SU-DHL-6 (cell line): ENCODE measurements around the gene HERC3.

Experiments used
- H2AFZ ChIP-seq: fragments of 200-600 bp; sonication (generic); 2 replicates; pipeline ENCODE4 v1.6.1; 2014; ENCODE audit warnings: low read depth, mild to moderate bottlenecking, moderate library complexity, mixed read lengths, antibody characterized with exemption, low read length; ENCODE audit not compliant: severe bottlenecking
- H3F3A ChIP-seq: fragments of 200-600 bp; shearing (Covaris generic); 2 replicates; pipeline ENCODE4 v1.6.0; 2016; ENCODE audit warnings: antibody characterized with exemption, mild to moderate bottlenecking; ENCODE audit not compliant: insufficient read depth
- H3K27ac ChIP-seq: fragments of 200-600 bp; sonication (generic); 2 replicates; pipeline ENCODE4 v1.5.1; 2016; ENCODE audit warnings: low read depth, mild to moderate bottlenecking, low read length, moderate library complexity, mixed read lengths
- H3K27me3 ChIP-seq: fragments of 200-600 bp; sonication (generic), shearing (Covaris generic); 2 replicates; pipeline ENCODE4 v1.6.0; 2014; ENCODE audit warnings: mild to moderate bottlenecking, low read length
- H3K36me3 ChIP-seq: fragments of 200-600 bp; sonication (generic); 2 replicates; pipeline ENCODE4 v1.6.1; 2014; ENCODE audit warnings: mild to moderate bottlenecking, low read length, mixed read lengths
- H3K4me2 ChIP-seq: fragments of 300-600, 200-600 bp; shearing (Covaris generic), sonication (generic); 2 replicates; pipeline ENCODE4 v1.6.0; 2014; ENCODE audit warnings: low read length, low read depth, mild to moderate bottlenecking; ENCODE audit not compliant: poor library complexity, severe bottlenecking
- H3K4me3 ChIP-seq: fragments of 200-600 bp; sonication (generic); 2 replicates; pipeline ENCODE4 v1.5.1; 2014; ENCODE audit warnings: antibody characterized with exemption, low read length, mild to moderate bottlenecking, mixed read lengths; ENCODE audit not compliant: insufficient read depth, poor library complexity, severe bottlenecking
- H3K79me2 ChIP-seq: fragments of 200-600 bp; sonication (generic); 2 replicates; pipeline ENCODE4 v1.6.1; 2014; ENCODE audit warnings: mild to moderate bottlenecking, low read length, moderate library complexity; ENCODE audit not compliant: insufficient read depth
- H3K9ac ChIP-seq: fragments of 200-600 bp; sonication (generic); 2 replicates; pipeline ENCODE4 v1.7.0; 2014; ENCODE audit warnings: mild to moderate bottlenecking, low read length
- H3K9me2 ChIP-seq: fragments of 200-600 bp; sonication (generic); replicated peaks from 2 replicates; pipeline ENCODE4 v1.6.1; 2014; ENCODE audit warnings: low read length; ENCODE audit not compliant: insufficient read depth
- H3K9me3 ChIP-seq: fragments of 200-600 bp; sonication (generic); 2 replicates; pipeline ENCODE4 v1.6.1; 2014; ENCODE audit warnings: low read length, mixed read lengths; ENCODE audit not compliant: insufficient read depth
- H4K20me1 ChIP-seq: fragments of 200-600 bp; sonication (generic); 2 replicates; pipeline ENCODE4 v1.6.1; 2014; ENCODE audit warnings: low read depth, mild to moderate bottlenecking, antibody characterized with exemption, low read length, moderate library complexity, mixed read lengths
- EZH2phosphoT487 ChIP-seq: fragments of 200-600 bp; sonication (generic), shearing (Covaris generic); conservative IDR thresholded peaks from 2 replicates; pipeline ENCODE4 v1.6.1; 2018; ENCODE audit warnings: mild to moderate bottlenecking, antibody characterized with exemption, low read length, moderate library complexity, mixed read lengths
- TF ChIP-seq, protein P1 (sequence below): fragments of 200-600 bp; sonication (generic); IDR thresholded peaks from one replicate; pipeline ENCODE4 v1.5.1; 2017; ENCODE audit warnings: antibody characterized with exemption, mild to moderate bottlenecking, low read length, moderate library complexity; ENCODE audit not compliant: insufficient read depth, poor library complexity, severe bottlenecking

Gene HERC3

DNA sequence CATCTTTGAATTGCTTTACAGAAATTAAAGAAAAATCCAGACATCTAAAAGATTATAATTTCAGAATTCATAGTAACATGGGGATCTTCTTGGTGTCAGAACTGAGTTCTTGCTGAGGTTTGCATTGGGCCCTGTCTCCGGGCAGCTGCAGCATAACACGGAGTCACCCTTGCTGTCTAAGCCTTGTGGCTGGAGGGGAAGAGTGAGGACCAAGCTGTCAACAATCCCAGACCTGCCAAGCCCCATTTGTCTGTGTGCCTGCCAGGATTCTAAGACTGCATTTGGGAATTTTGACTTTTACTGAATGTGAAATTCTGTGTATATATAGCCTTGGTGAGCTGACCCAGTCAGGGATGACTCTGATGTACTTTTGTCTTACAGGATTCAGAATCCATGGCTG, 130.5 kb downstream of the HERC3 start:
- Histone ChIP-seq H3F3A (no peaks in the 10 kb centered on the region), H2AFZ (no peak overlapping the region), H3K4me3 (no peak overlapping the region), H3K27me3 (no peaks in the 10 kb centered on the region), H4K20me1 (no peaks in the 10 kb centered on the region), H3K27ac (no peak overlapping the region), H3K4me2 (no peak overlapping the region), H3K36me3 (no peaks in the 10 kb centered on the region), H3K9me2 (no peaks in the 10 kb centered on the region), H3K79me2 (no peaks in the 10 kb centered on the region), H3K9ac (no peak overlapping the region), H3K9me3 (no peaks in the 10 kb centered on the region)
- TF ChIP-seq EZH2phosphoT487 = no peak
- TF ChIP-seq, protein P1, sequence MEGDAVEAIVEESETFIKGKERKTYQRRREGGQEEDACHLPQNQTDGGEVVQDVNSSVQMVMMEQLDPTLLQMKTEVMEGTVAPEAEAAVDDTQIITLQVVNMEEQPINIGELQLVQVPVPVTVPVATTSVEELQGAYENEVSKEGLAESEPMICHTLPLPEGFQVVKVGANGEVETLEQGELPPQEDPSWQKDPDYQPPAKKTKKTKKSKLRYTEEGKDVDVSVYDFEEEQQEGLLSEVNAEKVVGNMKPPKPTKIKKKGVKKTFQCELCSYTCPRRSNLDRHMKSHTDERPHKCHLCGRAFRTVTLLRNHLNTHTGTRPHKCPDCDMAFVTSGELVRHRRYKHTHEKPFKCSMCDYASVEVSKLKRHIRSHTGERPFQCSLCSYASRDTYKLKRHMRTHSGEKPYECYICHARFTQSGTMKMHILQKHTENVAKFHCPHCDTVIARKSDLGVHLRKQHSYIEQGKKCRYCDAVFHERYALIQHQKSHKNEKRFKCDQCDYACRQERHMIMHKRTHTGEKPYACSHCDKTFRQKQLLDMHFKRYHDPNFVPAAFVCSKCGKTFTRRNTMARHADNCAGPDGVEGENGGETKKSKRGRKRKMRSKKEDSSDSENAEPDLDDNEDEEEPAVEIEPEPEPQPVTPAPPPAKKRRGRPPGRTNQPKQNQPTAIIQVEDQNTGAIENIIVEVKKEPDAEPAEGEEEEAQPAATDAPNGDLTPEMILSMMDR = no peak

DNA sequence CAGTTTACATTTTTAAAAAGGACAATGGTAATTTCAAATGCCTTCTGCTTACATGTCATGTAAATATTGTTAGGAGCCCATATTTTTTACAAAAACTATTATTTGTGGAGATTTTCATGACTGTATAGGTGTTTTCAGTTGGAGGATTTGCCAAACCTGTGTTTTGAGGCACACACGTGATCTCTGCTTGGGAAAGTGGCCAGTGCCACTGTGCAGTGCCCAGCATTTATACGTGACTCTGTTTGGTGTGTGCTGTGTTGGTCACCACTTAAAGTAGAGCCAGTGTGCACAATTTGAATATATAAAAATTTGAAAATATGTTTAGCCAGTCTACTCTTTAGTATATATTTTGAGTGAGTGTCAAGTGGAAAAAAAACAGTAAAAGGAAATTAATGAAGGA, 132.1 kb downstream of the HERC3 start:
- H3K9ac ChIP-seq = no peak overlapping the region
- H3K36me3 ChIP-seq = no peaks in the 10 kb centered on the region
- no peak overlapping the region for H3K4me3 ChIP-seq
- no peaks in the 10 kb centered on the region for H3K79me2 ChIP-seq
- H3K4me2 ChIP-seq = no peak overlapping the region
- H4K20me1 ChIP-seq = no peaks in the 10 kb centered on the region
- no peak for TF ChIP-seq EZH2phosphoT487
- no peaks in the 10 kb centered on the region for H3K9me2 ChIP-seq
- no peak overlapping the region for H2AFZ ChIP-seq
- H3K9me3 ChIP-seq = no peaks in the 10 kb centered on the region
- H3K27ac ChIP-seq = no peak overlapping the region
- no peaks in the 10 kb centered on the region for H3K27me3 ChIP-seq
- no peaks in the 10 kb centered on the region for H3F3A ChIP-seq

DNA sequence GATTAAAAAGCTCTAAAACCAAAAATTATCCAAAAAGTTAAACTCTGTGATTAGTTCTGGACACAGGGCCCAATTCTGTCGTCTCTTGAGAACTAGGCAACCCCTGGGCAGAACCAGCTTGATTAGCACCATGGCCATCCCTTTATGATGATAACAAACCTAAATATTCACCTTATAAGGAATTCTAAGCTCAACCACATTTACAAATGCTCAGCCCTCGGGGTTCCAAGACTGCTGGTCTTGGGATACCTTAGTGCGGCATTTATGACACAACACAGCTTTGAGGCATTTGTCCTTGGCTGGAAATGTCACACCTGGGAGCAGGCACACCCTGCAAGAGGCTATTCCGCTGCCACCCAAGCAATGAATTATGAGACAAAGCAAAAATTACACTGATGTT, 132.9 kb downstream of the HERC3 start:
- TF ChIP-seq, protein P1 = no peak
- TF ChIP-seq EZH2phosphoT487 = no peak
- H3K79me2 ChIP-seq = no peaks in the 10 kb centered on the region
- H3K9me2 ChIP-seq = no peaks in the 10 kb centered on the region
- no peak overlapping the region for H3K4me3 ChIP-seq
- no peaks in the 10 kb centered on the region for H3K9me3 ChIP-seq
- H3K36me3 ChIP-seq = no peaks in the 10 kb centered on the region
- no peak overlapping the region for H2AFZ ChIP-seq
- H3K4me2 ChIP-seq = no peak overlapping the region
- H3F3A ChIP-seq = no peaks in the 10 kb centered on the region
- H4K20me1 ChIP-seq = no peaks in the 10 kb centered on the region
- no peaks in the 10 kb centered on the region for H3K27me3 ChIP-seq
- no peak overlapping the region for H3K27ac ChIP-seq
- no peak overlapping the region for H3K9ac ChIP-seq

DNA sequence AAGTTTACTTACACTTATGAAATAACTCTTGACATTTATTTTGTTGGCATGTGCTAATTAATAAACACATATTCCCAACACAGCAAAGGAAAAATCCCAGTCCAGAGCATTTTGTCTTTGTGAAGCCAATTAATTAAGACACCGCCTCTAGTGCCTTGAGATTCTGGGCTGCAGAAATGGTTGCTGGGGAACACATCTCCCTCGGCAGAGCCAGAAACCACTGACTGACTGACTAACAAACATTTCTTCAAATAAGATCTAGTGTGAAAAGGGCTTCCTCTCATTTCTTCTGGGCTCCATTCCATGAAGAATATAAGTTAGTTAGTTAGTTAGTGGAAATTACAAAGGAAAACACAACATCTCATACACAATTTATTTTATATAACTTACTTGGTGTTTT, 133.7 kb downstream of the HERC3 start:
- no peaks in the 10 kb centered on the region for H3F3A ChIP-seq
- no peaks in the 10 kb centered on the region for H4K20me1 ChIP-seq
- H3K4me2 ChIP-seq = no peak overlapping the region
- H3K36me3 ChIP-seq = no peaks in the 10 kb centered on the region
- H3K9me3 ChIP-seq = no peaks in the 10 kb centered on the region
- no peak overlapping the region for H3K4me3 ChIP-seq
- TF ChIP-seq EZH2phosphoT487 = no peak
- TF ChIP-seq, protein P1 = no peak
- H3K79me2 ChIP-seq = no peaks in the 10 kb centered on the region
- no peak overlapping the region for H2AFZ ChIP-seq
- no peak overlapping the region for H3K9ac ChIP-seq
- H3K27me3 ChIP-seq = no peaks in the 10 kb centered on the region
- H3K9me2 ChIP-seq = no peaks in the 10 kb centered on the region
- no peak overlapping the region for H3K27ac ChIP-seq
